Activated CD4-positive, alpha-beta T cell treated with anti-CD3 and anti-CD28 coated beads for 48 hours (primary cell): ENCODE data around the gene LTB4R2.

Source experiments
- DNase-seq: peaks from one replicate; pipeline ENCODE4 v3.0.0-alpha.2; 2020

LTB4R2 gene

GRCh38 chr14:24309538-24310264 is at the start of gene LTB4R2:
Gene LTB4R2 (plus strand): TSS chr14:24310140. CDS start chr14:24310665, 525 bp downstream.
- no peak for DNase-seq

- no peak for DNase-seq
Observed at GRCh38 chr14:24260780-24261157, 49.2 kb upstream of the LTB4R2 start.

DNA sequence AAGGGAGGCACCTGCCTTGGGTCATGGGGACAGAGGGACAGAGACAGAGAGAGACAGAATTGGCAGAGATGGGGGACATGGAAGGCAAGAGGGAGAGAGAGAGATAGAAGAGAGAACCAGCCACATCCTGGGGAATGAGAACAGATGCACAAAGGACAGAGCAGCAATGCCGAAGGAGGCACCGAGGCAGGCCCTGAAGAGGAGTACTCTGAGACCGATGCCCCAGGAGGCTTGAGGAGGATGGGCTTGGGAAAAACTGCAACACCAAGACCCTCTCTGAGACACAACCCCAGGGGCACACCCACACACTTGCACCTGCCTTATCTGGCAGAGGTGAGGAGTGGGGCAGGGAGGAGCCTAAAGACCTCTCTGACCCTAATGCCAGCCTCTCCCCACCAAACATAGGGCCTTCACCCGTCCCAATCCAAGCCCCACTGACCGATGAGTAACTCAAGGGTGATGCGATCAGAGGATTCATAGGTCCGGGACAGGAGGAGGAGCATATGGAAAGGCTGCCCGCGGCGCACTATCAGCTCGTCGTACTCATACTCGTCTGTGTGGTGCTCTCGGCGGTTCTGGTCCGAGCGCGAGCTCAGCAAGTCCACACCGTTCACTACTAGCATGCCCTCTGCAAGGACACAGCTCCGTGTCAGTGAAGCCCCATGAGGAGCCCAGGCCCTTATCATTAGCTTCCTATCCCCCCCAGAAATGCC is 48.5 kb upstream of the LTB4R2 start:
- no peak for DNase-seq

- DNase-seq = no peak
Observed at GRCh38 chr14:24261969-24262327, 48.0 kb upstream of the LTB4R2 start.

DNA sequence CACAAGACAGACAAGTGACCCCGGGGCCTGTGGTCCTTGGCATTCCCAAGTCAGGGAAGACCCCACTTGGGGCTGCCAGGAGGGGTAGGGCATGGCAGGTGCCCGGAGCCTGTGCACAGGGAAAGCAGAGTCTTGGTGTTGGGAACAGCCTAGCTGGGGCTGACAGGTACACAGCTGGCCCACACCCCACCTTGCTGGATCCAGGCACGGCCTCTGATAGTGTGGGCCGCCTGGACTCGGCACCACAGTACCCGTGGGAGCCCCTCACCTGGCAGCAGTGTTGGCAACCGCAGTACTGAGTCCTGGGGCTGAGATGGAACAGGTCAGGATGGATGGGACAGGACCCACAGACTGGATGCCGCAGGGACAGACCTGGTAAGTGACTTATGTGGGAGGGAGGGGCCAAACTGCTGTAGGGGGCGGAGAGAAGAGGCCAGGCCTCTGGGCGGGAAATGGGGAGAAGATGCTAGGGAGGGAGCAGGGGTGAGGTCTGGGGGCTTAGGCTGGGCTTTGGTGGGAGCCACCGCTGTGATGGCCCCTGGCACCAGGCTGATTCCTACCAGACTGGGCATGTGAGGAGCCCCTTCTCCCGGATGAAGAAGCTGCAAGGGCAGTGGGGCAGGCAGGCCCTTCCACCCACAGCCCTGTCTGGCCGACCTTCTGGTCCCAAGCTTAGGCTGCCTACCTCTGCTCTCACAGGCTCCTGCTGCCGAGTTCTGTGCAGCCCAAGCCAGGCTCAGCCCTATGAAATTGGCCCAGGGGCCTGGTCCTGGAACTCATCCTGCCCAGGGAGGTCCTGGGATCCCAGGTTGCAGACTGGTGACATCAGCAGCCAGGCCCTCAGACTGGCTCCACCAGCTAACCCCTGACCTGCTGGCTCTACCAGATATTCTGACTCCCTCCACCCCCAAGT is 46.9 kb upstream of the LTB4R2 start, which contains the start of gene TGM1:
Gene TGM1, minus strand, starts transcription at position 357 of the 913 bp plus-strand sequence. CDS start 825 bp downstream, outside the sequence.
- no peak for DNase-seq

GRCh38 chr14:24263848-24264247 is 46.1 kb upstream of the LTB4R2 start:
- DNase-seq = no peak

GRCh38 chr14:24264298-24264697 is 45.6 kb upstream of the LTB4R2 start:
- no peak for DNase-seq

- DNase-seq = no peak
Observed at GRCh38 chr14:24266344-24267244, 43.3 kb upstream of the LTB4R2 start.

DNA sequence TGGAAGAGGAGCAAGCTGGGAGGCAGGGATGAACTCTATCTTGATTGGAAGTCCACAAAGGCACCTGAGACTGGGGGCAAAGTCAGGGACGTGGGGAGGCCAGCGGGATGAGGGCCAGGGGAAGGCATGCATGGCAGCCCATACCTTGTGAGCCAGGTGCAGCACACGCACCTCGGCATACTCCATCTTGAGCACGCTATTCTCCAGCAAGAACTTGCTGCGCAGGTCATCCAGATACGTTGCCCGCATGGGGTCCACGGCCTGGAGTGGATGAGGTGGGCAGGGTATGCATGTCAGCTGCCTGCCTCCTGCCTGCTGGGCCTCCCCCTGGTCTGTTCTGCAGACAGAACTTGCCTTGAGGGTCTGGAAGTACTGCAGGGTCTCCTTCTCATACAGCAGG is 42.4 kb upstream of the LTB4R2 start:
- no peak for DNase-seq

DNA sequence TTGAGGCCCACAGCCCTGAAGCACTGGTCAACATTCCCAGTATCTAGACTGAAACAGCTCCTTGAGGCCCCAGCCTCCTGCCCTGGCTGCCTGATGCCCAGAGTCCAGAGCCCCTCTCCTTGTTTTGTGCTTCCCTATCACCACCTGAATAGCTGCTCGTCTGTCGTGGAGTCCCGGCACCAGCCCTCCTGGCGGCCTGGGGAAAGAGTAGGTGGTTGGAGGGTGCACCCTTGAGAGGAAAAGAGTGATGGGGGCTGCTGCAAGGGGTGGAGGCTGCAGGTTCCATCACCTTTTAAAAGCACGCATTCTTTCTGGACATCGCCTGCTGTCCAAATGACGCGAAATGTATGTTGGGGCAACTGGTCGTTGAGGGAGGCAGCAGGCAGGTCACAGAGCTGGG is 41.7 kb upstream of the LTB4R2 start:
- DNase-seq = no peak

DNA sequence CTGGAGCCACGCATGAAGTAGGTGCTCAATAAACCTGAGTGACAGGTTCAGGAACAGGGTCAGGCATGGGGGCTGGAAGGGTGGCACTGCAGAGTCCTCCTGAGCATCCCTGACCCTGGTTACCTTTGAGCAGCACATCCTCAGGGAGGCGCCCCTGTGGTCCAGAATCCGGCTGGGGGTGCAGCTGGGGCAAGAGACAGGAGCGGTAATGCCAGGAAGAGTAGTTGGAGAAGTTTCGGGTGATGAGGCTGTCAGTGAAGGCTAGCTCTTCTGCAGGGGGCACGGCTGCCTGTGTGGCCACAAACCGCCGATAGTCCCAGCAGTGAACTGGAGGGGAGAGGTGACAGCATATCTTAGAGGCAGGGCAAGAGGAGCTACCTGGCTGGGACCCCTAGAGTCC is 40.6 kb upstream of the LTB4R2 start:
- no peak for DNase-seq

DNA sequence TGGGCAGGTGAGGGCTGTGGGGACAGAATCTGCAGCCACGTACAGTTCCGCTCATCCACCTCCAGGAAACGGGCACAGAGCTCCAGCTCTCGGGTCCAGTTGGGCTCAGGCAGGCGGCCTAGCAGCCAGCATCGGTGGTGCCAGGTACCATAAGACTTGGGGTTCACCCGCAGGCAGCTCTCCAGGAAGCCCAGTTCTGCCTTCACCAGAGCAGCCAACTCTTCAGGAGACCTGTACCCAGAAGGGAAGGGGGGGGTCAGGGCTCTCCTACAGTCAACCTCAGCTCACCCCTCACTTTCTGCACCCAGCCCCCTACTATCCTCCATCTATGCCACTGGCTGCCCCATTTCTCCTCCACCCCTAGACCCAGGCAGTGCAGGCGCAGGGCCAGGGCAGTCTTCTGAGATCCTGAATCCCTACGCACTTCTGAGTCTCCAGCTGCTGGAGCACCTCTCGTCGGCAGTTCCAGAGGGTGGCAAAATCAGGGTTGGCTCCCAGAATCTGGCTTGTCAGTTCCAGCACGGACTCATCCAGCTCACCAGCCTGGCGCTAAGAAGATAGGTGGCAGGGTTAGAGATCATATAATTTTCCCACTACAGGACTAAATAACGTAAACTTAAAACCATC is 39.9 kb upstream of the LTB4R2 start:
- DNase-seq = no peak

DNA sequence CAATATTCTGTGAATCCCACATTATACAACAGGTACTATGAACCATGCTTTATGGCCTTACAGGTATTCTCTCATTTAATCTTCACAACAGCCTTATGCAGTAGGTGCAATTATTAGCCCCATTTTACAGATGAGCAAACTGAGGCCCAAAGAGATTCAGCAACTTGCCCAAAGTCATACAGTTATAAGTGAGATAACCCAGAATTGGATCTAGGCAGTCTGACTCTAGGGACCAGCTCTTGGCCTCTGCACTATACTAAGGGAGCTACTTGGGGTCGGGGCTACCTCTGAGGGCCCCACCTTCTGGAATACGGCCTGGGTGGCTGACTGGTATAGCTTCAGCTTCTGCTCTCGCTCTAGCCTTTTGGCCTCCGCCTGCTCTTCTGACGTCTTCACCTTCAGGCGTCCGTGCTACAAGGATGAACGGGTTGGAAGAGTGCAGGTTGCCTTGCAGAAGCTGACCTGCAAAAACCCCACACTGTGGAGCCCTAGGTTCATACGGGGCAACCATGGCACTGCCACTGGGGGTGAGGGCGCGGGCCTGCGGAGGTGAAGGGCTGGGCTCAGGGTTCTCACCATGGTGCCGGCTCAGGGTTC is 39.3 kb upstream of the LTB4R2 start:
- DNase-seq = no peak

GRCh38 chr14:24271134-24271833 is 38.7 kb upstream of the LTB4R2 start, which contains the start of gene RABGGTA:
Gene RABGGTA (minus strand): TSS chr14:24271597. CDS start chr14:24271115, 482 bp downstream.
- peak; percentile 91 for DNase-seq

DNA sequence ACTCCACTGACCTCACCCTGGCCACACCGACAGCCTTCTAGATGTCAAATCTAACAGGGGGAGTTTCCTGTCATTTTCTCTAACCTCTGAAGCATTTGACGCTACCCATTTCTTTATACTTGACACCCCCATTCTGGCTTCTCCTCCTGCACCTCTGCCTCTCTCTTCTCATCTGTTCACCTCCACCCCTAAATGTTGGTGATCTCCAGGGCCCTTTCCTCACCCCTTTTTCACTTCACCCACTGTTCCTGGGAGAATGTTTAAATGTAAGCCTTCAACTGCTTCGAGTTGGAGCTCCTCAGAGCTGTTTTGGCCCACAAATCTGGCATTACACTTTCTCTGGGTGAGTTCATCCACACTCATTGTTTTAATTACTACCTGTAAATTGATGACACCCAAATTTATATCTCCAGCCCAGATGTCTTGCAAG is 38.1 kb upstream of the LTB4R2 start:
- no peak for DNase-seq

- DNase-seq = no peak
Observed at GRCh38 chr14:24272467-24272866, 37.5 kb upstream of the LTB4R2 start.

DNA sequence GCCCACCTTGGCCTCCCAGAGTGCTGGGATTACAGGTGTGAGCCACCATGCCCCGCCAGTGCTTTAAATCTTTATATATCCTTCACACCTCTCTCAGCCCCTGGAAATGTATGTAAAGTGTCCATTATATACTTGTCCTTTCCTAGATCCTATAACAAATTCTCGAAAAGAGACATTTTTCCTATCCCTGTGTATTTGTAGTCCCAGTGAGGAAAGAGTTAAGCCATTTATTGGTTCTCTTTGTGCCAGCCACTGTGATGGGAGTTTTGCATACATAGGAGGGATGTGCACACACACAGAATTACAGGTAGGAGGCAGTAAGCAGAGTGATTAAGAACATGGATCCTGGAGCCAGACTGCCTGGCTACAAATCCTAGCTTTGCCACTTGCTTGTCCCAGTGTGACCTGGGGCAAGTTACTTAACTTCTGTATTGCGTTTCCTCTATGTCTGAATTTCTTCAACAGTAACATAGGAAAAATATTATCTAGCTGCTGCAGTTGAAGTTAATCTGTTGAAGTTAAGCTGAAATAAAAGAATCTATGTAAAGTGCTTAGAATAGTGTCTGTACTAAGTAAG is 36.4 kb upstream of the LTB4R2 start:
- no peak for DNase-seq

DNA sequence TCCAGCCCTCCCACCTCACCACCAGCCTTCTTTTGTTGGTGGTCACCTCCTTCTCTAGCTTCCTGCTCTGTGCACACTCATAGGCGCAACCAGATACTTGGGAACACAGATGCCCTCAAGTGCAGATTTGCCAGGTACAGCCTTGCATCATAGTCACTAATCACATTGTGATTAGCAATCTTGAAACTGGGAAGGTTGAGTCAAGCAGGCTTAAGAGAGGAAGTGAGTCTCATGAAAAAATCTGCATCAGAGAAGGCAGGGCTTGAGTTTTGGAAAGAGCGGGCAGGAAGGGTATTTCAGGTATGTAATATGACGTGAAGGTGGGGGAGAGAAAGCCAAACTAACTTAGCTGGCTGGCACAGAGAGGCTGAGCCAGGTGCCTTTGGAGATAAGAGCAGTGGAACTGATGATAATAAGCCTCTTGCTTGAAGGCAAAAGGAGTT is 35.8 kb upstream of the LTB4R2 start:
- peak; percentile 66 for DNase-seq

GRCh38 chr14:24277071-24277470 is 32.9 kb upstream of the LTB4R2 start:
- DNase-seq = no peak
